ENCODE measurements around the gene EPDR1.

The EPDR1 gene

GRCh38 chr7:37920305-37920848 lies at the start of gene EPDR1:
EPDR1 (plus strand) TSS chr7:37920640; CDS start chr7:37920940, 300 bp downstream.
- no peak for DNase-seq (ENCODE audit: low read depth)

- no peak for DNase-seq (ENCODE audit: low read depth)
Observed at GRCh38 chr7:37882086-37882485, 38.4 kb upstream of the EPDR1 start.

GRCh38 chr7:37893359-37893758 lies 27.1 kb upstream of the EPDR1 start:
- no peak for DNase-seq (ENCODE audit: low read depth)

- DNase-seq (ENCODE audit: low read depth), result no peak
Observed at GRCh38 chr7:37894671-37895070, 25.8 kb upstream of the EPDR1 start.

GRCh38 chr7:37899712-37900247 lies 20.7 kb upstream of the EPDR1 start:
- no peak for DNase-seq (ENCODE audit: low read depth)

- DNase-seq (ENCODE audit: low read depth), result peak; percentile 52
Observed at GRCh38 chr7:37901236-37901827, 19.1 kb upstream of the EPDR1 start.

GRCh38 chr7:37901890-37902524 lies 18.4 kb upstream of the EPDR1 start:
- DNase-seq (ENCODE audit: low read depth), result peak; percentile 57

- peak; percentile 47 for DNase-seq (ENCODE audit: low read depth)
Observed at GRCh38 chr7:37908221-37908788, 12.1 kb upstream of the EPDR1 start.

GRCh38 chr7:37912756-37913155 lies 7.7 kb upstream of the EPDR1 start:
- no peak for DNase-seq (ENCODE audit: low read depth)

- no peak for DNase-seq (ENCODE audit: low read depth)
Observed at GRCh38 chr7:37915438-37915837, 5.0 kb upstream of the EPDR1 start.

GRCh38 chr7:37916017-37916672 lies 4.3 kb upstream of the EPDR1 start:
- no peak for DNase-seq (ENCODE audit: low read depth)

- no peak for DNase-seq (ENCODE audit: low read depth)
Observed at GRCh38 chr7:37916673-37917660, 3.5 kb upstream of the EPDR1 start, which contains the start of gene SFRP4. SFRP4 (minus strand) TSS chr7:37916817; CDS start chr7:37916537, 280 bp downstream.

GRCh38 chr7:37918526-37918925 lies 1.9 kb upstream of the EPDR1 start:
- DNase-seq (ENCODE audit: low read depth), result no peak

- no peak for DNase-seq (ENCODE audit: low read depth)
Observed at GRCh38 chr7:37920849-37921805, 687 bp downstream of the EPDR1 start.

GRCh38 chr7:37921876-37922275 lies 1.4 kb downstream of the EPDR1 start:
- no peak for DNase-seq (ENCODE audit: low read depth)

- DNase-seq (ENCODE audit: low read depth), result no peak
Observed at GRCh38 chr7:37923996-37924395, 3.6 kb downstream of the EPDR1 start.

- DNase-seq (ENCODE audit: low read depth), result no peak
Observed at GRCh38 chr7:37924491-37925041, 4.1 kb downstream of the EPDR1 start.

- DNase-seq (ENCODE audit: low read depth), result no peak
Observed at GRCh38 chr7:37925620-37926019, 5.2 kb downstream of the EPDR1 start.

GRCh38 chr7:37927773-37928444 lies 7.5 kb downstream of the EPDR1 start:
- DNase-seq (ENCODE audit: low read depth), result no peak

All from iris pigment epithelial cell (primary cell).